GM10248 (cell line): ENCODE measurements around the gene PHACTR1.

Experiments
- CTCF ChIA-PET: fragments of 300-600 bp; sonication (Branson Sonifier 250); formaldehyde crosslinking; extraction: SDS; loops from one replicate; lab custom pipeline; 2021; ENCODE audit warnings: antibody characterized with exemption; lab: Yijun Ruan, JAX
- POLR2A ChIA-PET: fragments of 350-650 bp; sonication (Branson Sonifier 250); formaldehyde crosslinking; extraction: SDS; loops from one replicate; lab custom pipeline; 2020; ENCODE audit warnings: antibody characterized with exemption; lab: Yijun Ruan, JAX
- DNase-seq: peaks from one replicate; pipeline ENCODE4 v3.0.0; 2012; ENCODE audit errors: extremely low spot score
- TF ChIP-seq, protein P1 (sequence below): IDR thresholded peaks from 2 replicates; pipeline ENCODE4 v1.5.1; 2012; ENCODE audit warnings: mild to moderate bottlenecking, low read depth; ENCODE audit errors: extremely low read depth, missing control alignments, control extremely low read depth

PHACTR1 gene

DNA sequence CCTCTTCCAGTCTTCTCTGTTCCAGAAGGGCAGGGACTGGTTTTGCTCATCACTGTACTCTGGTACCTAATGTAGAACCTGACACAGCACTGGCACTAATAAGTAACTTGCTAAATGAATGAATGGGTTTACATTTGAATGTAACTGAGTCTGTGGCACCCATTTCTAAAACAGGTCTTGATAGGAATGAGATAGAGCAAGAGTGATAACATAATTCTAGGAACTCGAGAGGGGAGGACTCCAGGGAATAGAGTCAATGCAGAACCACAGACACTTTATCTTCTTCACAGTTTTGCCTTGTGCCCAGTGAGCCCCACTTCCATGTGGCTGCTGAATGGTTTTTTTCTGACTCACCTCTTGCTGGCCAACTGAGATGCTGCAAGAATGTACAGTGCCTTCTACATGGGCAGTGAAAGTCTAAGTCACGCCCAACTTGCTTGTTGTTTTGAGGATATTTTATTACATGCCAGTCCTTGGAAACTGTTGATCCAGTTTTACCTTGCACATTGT, 550.6 kb downstream of the PHACTR1 start:
- ChIA-PET CTCF (no interaction called here), POLR2A (interaction anchor here (0.5 kb wide), 1 partner anchor 64 kb away, joined by 10 read pairs; no protein-coding TSS in a partner anchor)
- DNase-seq = no peak

DNA sequence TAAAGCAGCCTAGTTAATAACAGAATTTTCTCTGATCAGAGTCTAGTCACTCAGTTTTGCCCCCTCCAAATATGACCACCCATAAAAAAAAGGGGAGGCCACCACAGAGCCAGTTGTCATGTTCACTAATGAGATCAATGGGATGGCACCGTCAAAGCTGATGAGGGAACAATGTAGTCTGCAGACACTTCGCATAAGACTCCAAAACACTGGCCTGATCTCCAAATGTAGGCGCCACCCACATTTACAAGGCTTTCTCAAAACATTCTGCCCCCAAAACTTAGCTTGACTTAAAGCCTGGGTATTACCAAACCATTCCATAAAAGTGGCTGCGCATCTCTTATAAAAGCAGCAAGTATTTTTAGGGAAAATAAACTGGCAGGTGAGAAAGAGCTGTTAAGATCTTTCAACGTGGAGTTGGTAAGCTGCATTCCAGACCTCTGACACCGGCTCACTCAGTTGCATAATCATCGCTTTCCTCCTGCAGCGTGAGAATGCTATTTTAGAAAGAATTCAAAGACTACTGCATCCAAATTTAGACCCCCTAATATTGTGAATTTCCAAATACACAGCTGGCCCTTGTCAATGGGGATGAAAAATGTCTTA, 552.4 kb downstream of the PHACTR1 start:
- TF ChIP-seq, protein P1, sequence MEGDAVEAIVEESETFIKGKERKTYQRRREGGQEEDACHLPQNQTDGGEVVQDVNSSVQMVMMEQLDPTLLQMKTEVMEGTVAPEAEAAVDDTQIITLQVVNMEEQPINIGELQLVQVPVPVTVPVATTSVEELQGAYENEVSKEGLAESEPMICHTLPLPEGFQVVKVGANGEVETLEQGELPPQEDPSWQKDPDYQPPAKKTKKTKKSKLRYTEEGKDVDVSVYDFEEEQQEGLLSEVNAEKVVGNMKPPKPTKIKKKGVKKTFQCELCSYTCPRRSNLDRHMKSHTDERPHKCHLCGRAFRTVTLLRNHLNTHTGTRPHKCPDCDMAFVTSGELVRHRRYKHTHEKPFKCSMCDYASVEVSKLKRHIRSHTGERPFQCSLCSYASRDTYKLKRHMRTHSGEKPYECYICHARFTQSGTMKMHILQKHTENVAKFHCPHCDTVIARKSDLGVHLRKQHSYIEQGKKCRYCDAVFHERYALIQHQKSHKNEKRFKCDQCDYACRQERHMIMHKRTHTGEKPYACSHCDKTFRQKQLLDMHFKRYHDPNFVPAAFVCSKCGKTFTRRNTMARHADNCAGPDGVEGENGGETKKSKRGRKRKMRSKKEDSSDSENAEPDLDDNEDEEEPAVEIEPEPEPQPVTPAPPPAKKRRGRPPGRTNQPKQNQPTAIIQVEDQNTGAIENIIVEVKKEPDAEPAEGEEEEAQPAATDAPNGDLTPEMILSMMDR = no peak
- DNase-seq = no peak
- ChIA-PET CTCF (interaction anchor here (0.9 to 1.5 kb wide), 6 partner anchors 9 to 74 kb away, joined by 3 to 6 read pairs (median 4); no protein-coding TSS in a partner anchor), POLR2A (no interaction called here)

More for the DNA sequence above, 550.6 kb downstream of the PHACTR1 start:
- TF ChIP-seq, protein P1 = no peak

DNA sequence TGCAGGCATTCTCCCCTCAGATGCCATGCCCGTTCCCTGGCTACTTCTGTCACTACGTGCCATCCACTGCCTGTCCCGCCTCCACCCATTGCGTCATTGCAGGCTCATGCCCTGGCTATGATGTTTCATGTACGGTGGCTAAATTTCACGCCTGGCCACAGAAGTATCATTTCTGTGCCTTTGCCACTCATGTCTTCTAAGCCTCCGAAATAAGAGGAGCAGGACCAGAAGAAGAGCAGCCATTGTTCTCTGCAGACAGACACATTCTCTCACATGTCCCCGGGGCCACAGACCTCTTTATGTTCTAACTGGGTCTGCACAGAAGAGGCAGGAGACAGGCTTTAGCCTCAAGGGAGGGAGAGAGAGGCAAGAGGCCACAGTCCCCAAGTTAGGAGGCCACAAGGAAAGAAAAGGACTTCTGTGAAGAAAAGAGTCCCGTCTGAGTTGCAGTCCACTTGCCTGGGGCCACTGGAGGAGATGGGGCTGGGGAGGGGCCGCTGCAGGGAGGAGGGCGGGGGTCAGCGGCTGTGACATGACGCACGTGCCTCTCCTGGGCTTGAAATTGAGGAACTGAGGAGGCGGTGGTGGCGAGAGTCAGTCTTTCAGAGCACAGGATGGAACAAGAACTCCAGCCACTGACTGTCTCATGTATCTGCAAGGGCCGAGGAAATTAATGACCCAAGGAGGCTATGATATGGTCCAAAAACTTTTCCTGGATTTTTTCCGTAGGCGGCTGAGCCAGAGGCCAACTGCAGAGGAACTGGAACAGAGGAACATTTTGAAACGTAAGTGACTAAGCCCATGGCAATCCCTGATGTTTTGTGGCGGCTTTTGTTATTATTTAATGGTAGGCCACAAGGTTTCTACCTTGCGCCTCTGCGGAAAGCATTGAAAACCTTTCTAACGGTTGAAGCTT, 555.8 kb downstream of the PHACTR1 start:
- TF ChIP-seq, protein P1 = peak; percentile 9
- ChIA-PET POLR2A (interaction anchor here (0.7 kb wide), 1 partner anchor 184 kb away, joined by 3 read pairs; no protein-coding TSS in a partner anchor), CTCF (no interaction called here)
- peak; percentile 69 for DNase-seq

DNA sequence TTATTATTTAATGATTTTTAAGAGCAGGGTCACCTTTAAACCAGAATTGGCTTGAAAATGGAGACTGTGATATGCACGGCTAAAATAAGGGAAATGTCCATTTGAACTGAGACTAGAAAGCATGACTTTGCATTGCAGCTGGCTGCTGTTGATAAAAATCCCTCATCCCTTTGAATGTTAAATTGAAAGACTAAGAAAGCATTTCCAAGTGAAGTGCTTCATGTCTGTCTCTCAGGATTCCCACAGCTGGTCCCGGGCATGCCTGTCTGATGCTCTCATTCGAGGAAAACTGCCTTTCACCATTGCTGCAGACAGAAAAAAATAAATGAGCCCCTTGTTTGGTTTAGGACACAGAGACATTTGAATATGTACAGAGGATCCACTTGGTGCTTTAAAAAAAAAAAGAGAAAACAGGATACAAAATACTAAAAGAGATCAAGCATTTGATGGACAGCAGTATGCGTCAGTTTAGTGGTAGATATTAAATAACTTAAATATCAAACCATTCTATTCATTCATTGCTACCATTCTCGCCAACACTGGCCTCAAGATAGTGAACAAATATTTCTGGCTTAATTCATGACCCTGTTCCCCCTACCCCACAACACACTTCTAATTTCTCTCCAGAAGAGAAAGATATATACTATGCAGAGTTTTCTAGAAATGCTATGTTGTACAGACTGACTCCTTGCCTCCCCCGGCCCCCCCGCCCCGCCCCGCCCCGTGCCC, 556.8 kb downstream of the PHACTR1 start:
- ChIA-PET CTCF (interaction anchor here (2.7 kb wide), 1 partner anchor 12 kb away, joined by 9 read pairs; no protein-coding TSS in a partner anchor), POLR2A (interaction anchor here (0.7 to 2.0 kb wide), 2 partner anchors 29 to 183 kb away, joined by 3 to 6 read pairs; no protein-coding TSS in a partner anchor)
- TF ChIP-seq, protein P1 = no peak
- DNase-seq = no peak

DNA sequence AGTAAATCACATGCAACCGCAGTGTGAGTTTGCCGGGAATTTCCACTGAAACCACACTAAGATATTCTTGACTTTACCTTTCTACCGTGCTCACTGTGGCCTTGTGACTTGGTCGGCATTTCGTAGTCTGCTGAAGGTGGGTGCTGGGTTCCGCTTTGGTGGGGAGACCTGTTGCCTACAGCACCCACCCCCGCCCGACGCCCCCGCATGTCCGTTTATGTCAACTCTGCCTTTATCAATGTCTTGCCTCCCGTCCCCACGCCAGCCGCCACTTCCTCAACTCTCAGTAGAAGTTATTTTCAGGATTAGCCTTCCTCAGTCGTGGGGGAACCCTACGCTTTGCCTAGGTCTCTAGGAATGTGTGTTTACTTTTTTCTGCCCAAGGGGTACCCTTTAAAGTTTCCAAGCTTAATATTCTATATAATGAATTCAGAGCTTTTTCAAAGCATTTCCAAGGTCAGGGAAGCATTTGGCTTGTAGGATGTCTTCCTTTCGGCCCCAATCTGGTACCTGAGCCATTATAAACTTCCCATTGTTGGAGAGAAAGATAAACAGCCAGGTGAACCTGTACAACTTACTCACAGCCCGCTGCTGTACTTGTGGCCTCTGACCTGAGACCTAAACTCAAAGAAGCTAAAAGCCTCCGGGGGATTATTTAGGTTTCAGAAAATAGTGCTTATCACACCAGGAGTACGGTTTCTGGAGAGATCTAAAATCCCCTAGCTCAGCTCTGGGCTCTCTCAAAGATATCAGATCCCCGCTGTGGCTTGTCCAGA, 557.6 kb downstream of the PHACTR1 start:
- ChIA-PET POLR2A (interaction anchor here (1.0 to 2.0 kb wide), 3 partner anchors 12 to 28 kb away, joined by 3 to 6 read pairs (median 4); no protein-coding TSS in a partner anchor), CTCF (interaction anchor here (0.8 to 2.7 kb wide), 6 partner anchors 9 to 79 kb away, joined by 3 to 9 read pairs (median 3); no protein-coding TSS in a partner anchor)
- peak; percentile 74 for DNase-seq
- TF ChIP-seq, protein P1 = no peak
